H9 (cell line): ENCODE measurements around the gene AWAT2. TPM values are rescaled to one million over a fixed set of nuclear protein-coding genes. Genes with fewer than 3 reads are reported as not detected.

Source experiments
- DNase-seq: peaks from one replicate; pipeline ENCODE4 v3.0.0-alpha.2; 2017
- H2AFZ ChIP-seq: one replicate; pipeline ENCODE4 v1.6.1; 2013; ENCODE audit warnings: mild to moderate bottlenecking, low read length, control low read depth, moderate library complexity
- H2AK5ac ChIP-seq: 2 replicates; pipeline ENCODE4 v1.6.1; 2013; ENCODE audit warnings: low read length, control low read depth, mixed read lengths; ENCODE audit not compliant: insufficient read length
- H2BK120ac ChIP-seq: one replicate; pipeline ENCODE4 v1.6.1; 2013; ENCODE audit warnings: low read depth, mild to moderate bottlenecking, low read length, control low read depth, inconsistent platforms; ENCODE audit not compliant: poor library complexity, severe bottlenecking
- H2BK12ac ChIP-seq: 2 replicates; pipeline ENCODE4 v1.6.1; 2013; ENCODE audit warnings: low read length, control low read depth, mixed read lengths, low read depth; ENCODE audit not compliant: insufficient read length
- H2BK15ac ChIP-seq: 2 replicates; pipeline ENCODE4 v1.6.1; 2013; ENCODE audit warnings: low read depth, low read length, control low read depth
- H2BK20ac ChIP-seq: one replicate; pipeline ENCODE4 v1.6.1; 2013; ENCODE audit warnings: low read depth, mild to moderate bottlenecking, low read length, control low read depth, inconsistent platforms; ENCODE audit not compliant: poor library complexity, severe bottlenecking
- H2BK5ac ChIP-seq: 2 replicates; pipeline ENCODE4 v1.6.1; 2013; ENCODE audit warnings: low read length, control low read depth, mixed read lengths; ENCODE audit not compliant: insufficient read length
- H3K14ac ChIP-seq: 2 replicates; pipeline ENCODE4 v1.6.1; 2013; ENCODE audit warnings: low read length, control low read depth; ENCODE audit not compliant: insufficient read depth
- H3K18ac ChIP-seq: 2 replicates; pipeline ENCODE4 v1.6.1; 2013; ENCODE audit warnings: low read depth, mild to moderate bottlenecking, mixed read lengths, low read length, control low read depth; ENCODE audit not compliant: insufficient read length
- H3K23ac ChIP-seq: 2 replicates; pipeline ENCODE4 v1.6.1; 2013; ENCODE audit warnings: low read length, control low read depth, mixed read lengths, low read depth; ENCODE audit not compliant: insufficient read length
- H3K23me2 ChIP-seq: 2 replicates; pipeline ENCODE4 v1.6.1; 2013; ENCODE audit warnings: low read depth, mild to moderate bottlenecking, mixed read lengths, low read length, control low read depth; ENCODE audit not compliant: insufficient read length, poor library complexity, severe bottlenecking
- H3K27ac ChIP-seq: 2 replicates; pipeline ENCODE4 v1.5.1; 2013; ENCODE audit warnings: low read length, control low read depth, mixed read lengths, low read depth; ENCODE audit not compliant: insufficient read length
- H3K27me3 ChIP-seq: 2 replicates; pipeline ENCODE4 v1.6.1; 2013; ENCODE audit warnings: low read length, control low read depth, inconsistent platforms; ENCODE audit not compliant: insufficient read depth
- H3K4ac ChIP-seq: 2 replicates; pipeline ENCODE4 v1.6.1; 2013; ENCODE audit warnings: low read depth, mild to moderate bottlenecking, control low read depth, inconsistent platforms, low read length, moderate library complexity
- H3K4me1 ChIP-seq: 2 replicates; pipeline ENCODE4 v1.6.1; 2013; ENCODE audit warnings: low read length, control low read depth, inconsistent platforms; ENCODE audit not compliant: insufficient read depth
- H3K4me2 ChIP-seq: 2 replicates; pipeline ENCODE4 v1.6.1; 2013; ENCODE audit warnings: low read length, control low read depth, mixed read lengths; ENCODE audit not compliant: insufficient read length, insufficient read depth
- H3K56ac ChIP-seq: 2 replicates; pipeline ENCODE4 v1.6.1; 2013; ENCODE audit warnings: low read depth, mild to moderate bottlenecking, mixed read lengths, low read length, control low read depth; ENCODE audit not compliant: insufficient read length
- H3K79me1 ChIP-seq: 2 replicates; pipeline ENCODE4 v1.6.1; 2013; ENCODE audit warnings: low read depth, mild to moderate bottlenecking, moderate library complexity, low read length, control low read depth, inconsistent platforms; ENCODE audit not compliant: insufficient read depth, poor library complexity, severe bottlenecking
- H3K79me2 ChIP-seq: 2 replicates; pipeline ENCODE4 v1.6.1; 2013; ENCODE audit warnings: low read length, control low read depth, inconsistent platforms; ENCODE audit not compliant: insufficient read depth
- H3K9ac ChIP-seq: 2 replicates; pipeline ENCODE4 v1.6.1; 2013; ENCODE audit warnings: low read length, control low read depth, mixed read lengths; ENCODE audit not compliant: insufficient read length; ENCODE audit errors: extremely low read depth
- H3K9me3 ChIP-seq: one replicate; pipeline ENCODE4 v1.6.1; 2013; ENCODE audit warnings: low read depth, low read length, inconsistent platforms; ENCODE audit not compliant: control insufficient read depth
- H3T11ph ChIP-seq: one replicate; pipeline ENCODE4 v1.6.1; 2013; ENCODE audit warnings: mild to moderate bottlenecking, low read length, control low read depth, inconsistent platforms
- H4K20me1 ChIP-seq: one replicate; pipeline ENCODE4 v1.6.1; 2013; ENCODE audit not compliant: control insufficient read depth, insufficient read length, insufficient read depth
- H4K5ac ChIP-seq: 2 replicates; pipeline ENCODE4 v1.6.1; 2013; ENCODE audit warnings: low read depth, mild to moderate bottlenecking, mixed read lengths, low read length, control low read depth; ENCODE audit not compliant: insufficient read length
- H4K8ac ChIP-seq: replicated peaks from 2 replicates; pipeline ENCODE4 v1.6.1; 2013; ENCODE audit warnings: low read length, control low read depth, mixed read lengths, low read depth; ENCODE audit not compliant: insufficient read length
- H4K91ac ChIP-seq: 2 replicates; pipeline ENCODE4 v1.6.1; 2013; ENCODE audit warnings: low read depth, mild to moderate bottlenecking, moderate library complexity, mixed read lengths, low read length, control low read depth; ENCODE audit not compliant: insufficient read length
- H3K27ac Mint-ChIP-seq, 3 experiments: 2 replicates in 2 of 3; 3 replicates in 1 of 3; pipeline ENCODE4 v1.8.0; 2020 to 2021; ENCODE audit warnings: mixed read lengths in 3 of 3, mild to moderate bottlenecking in 1 of 3, moderate library complexity in 1 of 3
- H3K27me3 Mint-ChIP-seq: 2 replicates; pipeline ENCODE4 v1.8.0; 2021; ENCODE audit warnings: low read depth, mild to moderate bottlenecking, moderate library complexity, mixed read lengths
- H3K36me3 Mint-ChIP-seq, 3 experiments: 2 replicates in 2 of 3; 3 replicates in 1 of 3; pipeline ENCODE4 v1.8.0; 2020 to 2021; ENCODE audit warnings: low read depth in 3 of 3, mixed read lengths in 3 of 3; ENCODE audit not compliant: insufficient read depth in 1 of 3
- H3K4me1 Mint-ChIP-seq, 2 experiments: 2 replicates each; pipeline ENCODE4 v1.8.0; 2020; ENCODE audit warnings: mixed read lengths in 2 of 2
- H3K4me3 Mint-ChIP-seq, 2 experiments: 2 replicates in 1 of 2; 3 replicates in 1 of 2; pipeline ENCODE4 v1.8.0; 2020 to 2021; ENCODE audit warnings: mild to moderate bottlenecking in 2 of 2, mixed read lengths in 2 of 2, moderate library complexity in 1 of 2
- H3K9me3 Mint-ChIP-seq, 2 experiments: 2 replicates in 1 of 2; 3 replicates in 1 of 2; pipeline ENCODE4 v1.8.0; 2020; ENCODE audit warnings: mild to moderate bottlenecking in 2 of 2, mixed read lengths in 2 of 2, moderate library complexity in 1 of 2
- CTCF ChIP-seq: fragments of 200-600 bp; sonication (generic); conservative IDR thresholded peaks from 3 replicates; pipeline ENCODE4 v1.8.0; 2021; ENCODE audit warnings: antibody characterized with exemption, mild to moderate bottlenecking
- WGBS: extraction: QIAGEN DNeasy Blood & Tissue Kit; methylation state at CpG from one replicate; pipeline ENCODE4 v1.1.7; 2013; ENCODE audit warnings: missing lambda C conversion rate, low lambda C conversion rate, mixed read lengths; ENCODE audit not compliant: insufficient read length; ENCODE audit errors: extremely low coverage; 5-methylcytosine and 5-hydroxymethylcytosine counted together
- total RNA-seq: library from RNA; stranded (reverse); gene quantifications from 2 replicates; pipeline ENCODE4 v1.2.1, GENCODE V29; 2021

AWAT2 gene
- total RNA-seq, 1 experiment from 2014 or later: not detected

DNA sequence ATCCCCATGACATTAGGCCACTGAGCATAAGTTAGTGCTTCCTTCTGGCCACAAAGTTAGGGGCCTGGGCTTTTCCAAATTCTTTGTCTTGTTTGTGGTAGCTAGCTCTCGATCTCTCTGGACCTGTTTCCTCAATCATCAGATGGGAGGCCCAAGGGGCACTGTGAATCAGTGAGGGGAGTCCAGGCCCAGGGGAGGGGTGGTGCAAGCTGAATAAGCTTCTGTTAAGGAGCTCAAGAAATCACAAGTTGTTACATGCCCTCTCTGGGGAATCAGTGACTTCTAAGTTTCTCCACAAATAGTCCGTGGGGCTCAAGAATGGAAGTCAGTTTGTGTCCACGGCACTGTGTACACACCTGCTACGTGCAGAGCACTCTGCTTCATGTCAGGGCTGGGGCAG is 15.1 kb downstream of the AWAT2 start:
- Histone ChIP-seq H3K79me1 (no peaks in the 10 kb centered on the region), H2AFZ (no peak overlapping the region), H2BK120ac (no peak overlapping the region), H3K14ac (no peak overlapping the region), H3K4me2 (no peak overlapping the region), H2AK5ac (no peak overlapping the region), H4K8ac (no peak overlapping the region), H3K9ac (no peak overlapping the region), H3K23me2 (no peaks in the 10 kb centered on the region), H2BK20ac (no peak overlapping the region), H2BK12ac (no peak overlapping the region), H3K27me3 (no peaks in the 10 kb centered on the region), H3T11ph (no peak overlapping the region), H3K18ac (no peak overlapping the region), H3K56ac (no peak overlapping the region), H4K20me1 (no peaks in the 10 kb centered on the region), H4K91ac (no peak overlapping the region), H3K23ac (no peak overlapping the region), H2BK15ac (no peak overlapping the region), H3K4ac (no peak overlapping the region), H3K27ac (no peak overlapping the region), H2BK5ac (no peak overlapping the region), H3K9me3 (peaks cover 45% of the 10 kb centered on the region), H3K4me1 (no peaks in the 10 kb centered on the region), H3K79me2 (no peaks in the 10 kb centered on the region), H4K5ac (no peak overlapping the region)
- Mint-ChIP-seq H3K27ac (no peak overlapping the region), H3K4me1 (peaks cover 7 to 10% of the 10 kb centered on the region in 2 experiments; a peak in 3 of 4 replicates), H3K9me3 (peaks cover 66 to 73% of the 10 kb centered on the region in 2 experiments), H3K4me3 (no peak overlapping the region), H3K36me3 (peaks cover 0 to 15% (median 3%) of the 10 kb centered on the region in 3 experiments; a peak in 2 of 7 replicates), H3K27me3 (no peaks in the 10 kb centered on the region; the same call in 1 of the 2 replicates)
- TF ChIP-seq CTCF: no peak
- no CpG with 5 or more reads among the region's 4 CpGs for WGBS
- no peak for DNase-seq
